HG02623 (cell line): Measurements from ENCODE around the gene NPDC1.
A peak's percentile ranks its signal among the peaks of the same experiment; 100 is the strongest.
"Not testable (repeated sequence)": the region's sequence is repeated elsewhere in the genome, so short reads cannot be mapped to it uniquely, and the experiment has no call there.

ENCODE experiments used
- ATAC-seq: cut with Tn5 transposase; IDR thresholded peaks from one replicate; pipeline ENCODE4 v1.9.1; 2021; ENCODE audit warnings: moderate library complexity; ENCODE audit not compliant: unreplicated experiment

The NPDC1 gene

GRCh38 chr9:137042751-137043727, 2.9 kb downstream of the NPDC1 start:
- ATAC-seq: no peak

DNA sequence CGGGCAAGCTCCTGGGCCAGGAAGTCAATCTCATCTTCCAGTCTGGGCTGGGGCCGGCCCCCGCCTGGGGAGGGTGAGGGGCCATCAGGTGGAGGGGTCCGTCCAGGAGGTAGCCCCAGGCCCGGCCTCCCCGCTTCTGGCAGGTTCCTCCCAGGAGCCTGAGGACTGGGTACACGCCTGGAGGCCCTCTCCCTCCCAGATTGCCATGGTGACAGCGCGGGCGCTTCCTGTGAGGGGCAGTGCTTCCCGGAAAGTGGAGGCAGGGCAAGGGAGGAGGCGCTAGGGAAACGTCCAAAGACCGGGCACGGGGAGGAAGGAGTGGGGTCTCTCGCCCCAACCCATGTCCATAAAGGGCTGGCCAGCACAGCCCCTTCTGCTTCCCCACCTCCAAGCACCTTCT, 4.9 kb downstream of the NPDC1 start:
- ATAC-seq: no peak

GRCh38 chr9:137040568-137040967, 5.4 kb downstream of the NPDC1 start:
- no peak for ATAC-seq

DNA sequence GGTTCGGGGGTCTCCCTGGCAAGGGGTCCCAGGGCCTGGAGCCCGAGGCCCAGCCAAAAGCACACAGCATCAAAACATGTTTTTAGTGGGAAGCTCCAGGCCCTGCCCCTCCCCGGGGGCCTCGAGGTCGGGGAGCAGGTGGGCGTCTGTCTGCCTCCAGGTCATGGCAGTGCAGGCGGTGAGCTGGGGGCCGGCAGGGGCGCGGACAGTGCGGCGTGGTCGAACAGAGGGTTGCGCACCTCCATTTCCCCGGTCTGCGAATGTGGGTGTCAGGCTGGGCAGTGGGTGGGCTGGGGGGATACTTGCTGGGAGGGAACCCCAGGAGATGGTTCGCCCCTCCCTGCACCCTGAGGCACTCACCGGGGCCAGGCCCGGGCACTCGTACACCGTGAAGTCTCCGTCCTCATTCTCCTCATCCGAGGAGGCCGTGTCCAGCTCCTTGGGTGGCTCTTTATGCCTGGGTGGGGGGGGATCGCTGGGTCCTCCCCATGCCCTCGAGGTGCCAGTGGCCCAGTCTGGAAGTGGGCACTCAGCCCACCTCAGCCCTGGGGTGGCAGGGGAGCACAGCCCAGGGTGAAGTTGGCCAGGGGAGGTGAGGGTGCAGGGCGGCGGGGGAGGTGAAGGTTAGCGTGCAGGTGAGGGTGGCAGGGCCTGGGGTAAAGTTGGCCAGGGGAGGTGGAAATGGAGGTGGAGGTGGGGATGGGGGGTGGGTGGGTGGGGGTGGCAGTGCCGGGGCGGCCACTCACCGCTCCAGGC, 6.2 kb downstream of the NPDC1 start:
- no peak for ATAC-seq

DNA sequence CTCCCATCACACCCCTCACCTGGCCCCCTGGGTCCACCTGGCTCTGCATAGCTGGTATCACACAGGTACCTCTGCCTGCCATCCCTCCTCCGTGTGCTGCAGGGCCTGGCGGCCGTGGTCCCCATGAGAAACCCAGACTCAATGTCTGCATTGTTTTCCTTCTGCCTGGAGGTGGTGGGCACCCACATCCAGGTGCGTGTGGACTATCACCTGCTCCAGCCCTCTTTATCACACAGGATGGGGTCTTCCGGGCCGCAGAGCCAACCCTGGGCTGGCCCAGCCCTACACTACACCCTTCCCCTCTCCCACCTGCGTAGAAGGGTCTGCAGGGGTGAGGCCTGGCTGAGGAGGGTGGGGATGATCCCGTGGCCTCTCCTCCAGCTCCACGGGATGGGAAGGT, 7.1 kb downstream of the NPDC1 start:
- ATAC-seq: no peak

DNA sequence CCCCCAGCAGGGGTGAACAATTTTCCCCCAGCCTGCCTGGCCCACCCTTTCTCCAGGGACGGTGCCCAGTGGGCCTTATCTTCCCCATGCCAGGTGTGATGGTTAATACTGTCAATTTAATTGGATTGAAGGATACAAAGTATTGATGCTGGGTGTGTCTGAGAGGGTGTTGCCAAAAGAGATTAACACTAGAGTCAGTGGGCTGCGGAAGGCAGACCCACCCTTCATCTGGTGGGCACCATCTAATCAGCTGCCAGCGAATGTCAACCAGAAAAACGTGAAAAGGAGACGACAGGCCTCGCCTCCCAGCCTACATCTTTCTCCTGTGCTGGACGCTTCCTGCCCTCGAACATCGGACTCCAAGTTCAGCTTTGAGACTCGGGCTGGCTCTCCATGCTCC, 8.5 kb downstream of the NPDC1 start:
- ATAC-seq: no peak

GRCh38 chr9:137037035-137037434, 8.9 kb downstream of the NPDC1 start:
- no peak for ATAC-seq

- ATAC-seq: no peak
These were observed 10.0 kb downstream of the NPDC1 start for GRCh38 chr9:137035937-137036336.

- ATAC-seq: no peak
These were observed 10.5 kb downstream of the NPDC1 start for GRCh38 chr9:137035507-137035834.

- peak; percentile 57 for ATAC-seq
These were observed 11.1 kb downstream of the NPDC1 start for GRCh38 chr9:137034709-137035506.

DNA sequence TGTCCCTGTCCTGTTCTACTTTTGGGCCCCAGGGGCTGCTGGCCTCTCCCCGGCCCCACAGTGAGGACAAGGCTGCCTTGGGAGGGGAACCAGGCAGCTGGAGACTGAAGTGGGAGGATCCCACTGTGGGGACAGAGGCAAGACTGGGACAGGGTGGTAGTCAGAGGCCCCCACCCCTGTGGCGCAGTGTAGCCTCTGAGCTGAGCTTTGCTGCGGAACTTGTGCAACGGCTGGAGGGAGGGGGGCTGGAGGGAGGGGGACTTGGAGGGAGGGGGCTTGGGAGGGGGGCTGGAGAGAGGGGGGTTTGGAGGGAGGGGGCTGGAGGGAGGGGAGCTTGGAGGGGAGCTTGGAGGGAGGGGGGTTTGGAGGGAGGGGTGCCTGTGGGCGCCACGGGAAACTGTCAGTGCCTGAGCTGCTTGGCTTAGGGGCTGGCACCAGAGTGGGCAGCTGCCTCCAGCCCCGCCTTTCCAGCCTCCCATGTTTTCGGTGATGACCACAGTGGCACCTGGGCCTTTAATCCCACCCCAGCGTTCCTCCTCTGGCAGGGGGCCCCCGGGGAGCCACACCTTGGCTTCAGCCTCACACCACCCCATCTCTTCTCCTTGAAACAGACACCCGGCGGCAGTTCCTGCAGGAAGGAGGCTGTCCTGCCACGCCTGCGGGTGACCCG, 11.8 kb downstream of the NPDC1 start:
- no peak for ATAC-seq

- not testable (repeated sequence) for ATAC-seq
These were observed 12.5 kb downstream of the NPDC1 start for GRCh38 chr9:137033481-137033880.

DNA sequence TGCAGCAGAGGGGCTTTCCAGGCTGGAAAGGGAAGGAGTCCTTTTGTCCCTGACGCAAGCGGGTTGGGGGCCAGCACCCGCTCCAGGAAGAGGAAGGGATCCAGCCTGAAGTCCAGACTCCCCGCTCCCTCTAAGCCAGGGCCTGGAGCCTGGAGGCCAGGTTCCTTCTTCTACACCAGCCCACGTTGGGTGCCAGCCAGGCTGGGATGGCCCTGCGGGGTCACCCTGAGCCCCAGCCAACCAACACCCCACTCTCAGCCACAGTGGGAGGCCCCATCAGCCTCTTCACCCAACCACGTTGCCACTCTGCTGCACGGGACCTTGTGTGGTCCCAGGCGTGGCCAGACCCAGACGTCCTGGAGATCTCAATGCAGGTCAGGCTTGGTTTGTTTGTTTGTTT, 13.1 kb downstream of the NPDC1 start:
- ATAC-seq: no peak

DNA sequence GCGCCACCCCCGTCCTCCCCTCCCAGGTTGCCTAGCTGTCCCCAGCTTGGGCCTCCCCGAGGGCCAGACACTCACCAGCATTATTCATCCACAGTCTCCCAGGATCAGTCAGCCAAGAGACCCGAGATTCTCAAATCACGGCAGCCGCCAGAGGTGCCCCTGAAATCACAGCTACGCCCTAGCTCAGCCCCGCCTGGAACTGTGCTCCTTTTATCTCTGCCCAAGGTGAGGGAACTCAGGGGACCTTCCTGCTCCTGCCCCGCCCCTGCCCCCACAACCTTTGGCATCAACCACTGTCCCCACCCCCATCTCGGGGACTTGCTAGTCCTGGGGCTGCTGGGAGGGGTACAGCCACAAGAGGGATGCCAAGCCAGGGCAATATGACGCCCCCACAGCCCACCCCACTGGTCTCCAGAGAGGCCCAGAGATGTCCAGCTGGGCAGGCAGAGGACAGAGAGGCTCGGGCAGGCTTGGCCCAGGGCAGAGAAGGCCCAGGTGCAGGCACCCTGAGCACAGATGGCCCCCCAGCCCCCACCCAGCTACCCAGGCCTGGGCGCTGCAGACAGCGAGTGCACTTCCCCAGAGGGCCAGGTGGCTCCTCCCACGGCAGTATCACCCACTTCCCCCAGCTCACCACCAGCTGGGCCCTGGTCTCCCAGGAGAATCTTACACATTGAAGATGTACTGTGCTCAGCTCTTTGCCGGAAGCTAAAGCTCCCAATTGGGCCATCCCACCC, 13.9 kb downstream of the NPDC1 start, which contains the start of gene FUT7:
FUT7 (minus strand) TSS at position 185 of the 737 bp plus-strand sequence; CDS start at position 88, 97 bp downstream.
- no peak for ATAC-seq

GRCh38 chr9:137030538-137031527, 15.1 kb downstream of the NPDC1 start:
- ATAC-seq: no peak

GRCh38 chr9:137030006-137030405, 16.0 kb downstream of the NPDC1 start:
- no peak for ATAC-seq

DNA sequence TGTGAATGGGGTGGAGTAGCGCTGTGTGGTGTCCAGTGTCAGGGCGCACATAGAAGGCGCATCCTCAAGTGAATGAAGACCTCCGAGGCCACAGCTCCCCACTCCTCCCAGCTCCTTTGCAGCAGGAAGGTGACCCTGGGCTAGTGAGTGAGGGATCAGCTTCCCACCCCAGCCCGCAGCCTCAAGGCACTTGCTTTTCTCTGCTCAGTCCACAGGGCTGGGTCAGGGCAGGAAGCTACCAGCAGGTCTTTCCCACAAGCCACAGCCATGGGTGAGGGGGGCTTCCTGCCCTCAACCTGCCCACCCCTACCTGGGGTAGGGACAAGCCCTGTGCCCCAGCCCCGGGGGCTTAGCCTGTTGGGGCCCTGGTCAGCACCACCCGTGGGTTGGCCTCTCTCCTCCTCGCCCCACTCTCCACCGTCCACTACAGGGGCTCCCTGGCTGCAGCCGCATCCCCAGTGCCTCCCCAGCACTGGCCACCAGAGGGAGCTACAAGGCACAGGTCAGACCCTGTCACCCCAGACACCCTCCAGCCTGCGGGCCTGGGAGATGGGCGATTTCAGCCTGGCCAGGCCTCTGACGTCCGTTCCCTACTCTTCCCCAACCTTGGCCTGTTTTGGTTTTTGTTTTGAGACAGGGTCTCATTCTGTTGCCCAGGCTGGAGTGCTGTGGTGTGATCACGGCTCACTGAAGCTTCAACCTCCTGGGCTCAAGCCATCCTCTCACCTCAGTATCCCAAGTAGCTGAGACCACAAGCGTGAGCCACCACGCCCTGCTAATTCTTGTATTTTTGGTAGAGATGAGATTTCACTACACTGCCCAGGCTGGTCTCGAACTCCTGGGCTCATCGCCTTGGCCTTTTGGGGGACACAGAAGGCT, 16.7 kb downstream of the NPDC1 start:
- no peak for ATAC-seq
